Neural progenitor cell (in vitro differentiated cells): Measurements from ENCODE around the gene CDCA7. TPM values are rescaled to one million over a fixed set of nuclear protein-coding genes. Genes with fewer than 3 reads are reported as not detected.

Source experiments
- DNase-seq: peaks from one replicate; pipeline ENCODE4 v3.0.0-alpha.2; 2016; ENCODE audit warnings: low spot score
- H2AFZ ChIP-seq: fragments of 200-600 bp; sonication (generic); replicated peaks from 2 replicates; pipeline ENCODE4 v1.6.1; 2016; ENCODE audit warnings: antibody characterized with exemption
- H3F3A ChIP-seq: fragments of 200-600 bp; sonication (generic); 2 replicates; pipeline ENCODE4 v1.6.1; 2016; ENCODE audit warnings: antibody characterized with exemption, low read depth
- H3K27ac ChIP-seq: fragments of 200-600 bp; sonication (generic); 2 replicates; pipeline ENCODE4 v1.5.1; 2016; ENCODE audit warnings: mild to moderate bottlenecking
- H3K27me3 ChIP-seq: fragments of 200-600 bp; sonication (generic); 2 replicates; pipeline ENCODE4 v1.6.1; 2016; ENCODE audit warnings: mild to moderate bottlenecking, moderate library complexity
- H3K36me3 ChIP-seq: fragments of 200-600 bp; sonication (generic); 2 replicates; pipeline ENCODE4 v1.5.1; 2016
- H3K4me1 ChIP-seq: fragments of 200-600 bp; sonication (generic); 2 replicates; pipeline ENCODE4 v1.6.1; 2016; ENCODE audit warnings: mixed run types
- H3K4me2 ChIP-seq: fragments of 200-600 bp; sonication (generic); 2 replicates; pipeline ENCODE4 v1.6.1; 2016
- H3K4me3 ChIP-seq: fragments of 200-600 bp; sonication (generic); 2 replicates; pipeline ENCODE4 v1.5.1; 2016
- H3K79me2 ChIP-seq: fragments of 200-600 bp; sonication (generic); 2 replicates; pipeline ENCODE4 v1.6.1; 2016; ENCODE audit warnings: low read depth
- H3K9ac ChIP-seq: fragments of 200-600 bp; sonication (generic); 2 replicates; pipeline ENCODE4 v1.6.1; 2016
- H3K9me3 ChIP-seq: fragments of 200-600 bp; sonication (generic); 2 replicates; pipeline ENCODE4 v1.5.1; 2016; ENCODE audit warnings: low read depth
- H4K20me1 ChIP-seq: fragments of 200-600 bp; sonication (generic); 2 replicates; pipeline ENCODE4 v1.6.1; 2016; ENCODE audit warnings: low read depth
- H3K27ac Mint-ChIP-seq: 3 replicates; pipeline ENCODE4 v1.8.0; 2021; ENCODE audit warnings: mixed read lengths
- H3K27me3 Mint-ChIP-seq: 2 replicates; pipeline ENCODE4 v1.8.0; 2022; ENCODE audit warnings: low read depth, mild to moderate bottlenecking, inconsistent platforms, moderate library complexity, mixed read lengths; ENCODE audit not compliant: insufficient read depth
- H3K36me3 Mint-ChIP-seq: 3 replicates; pipeline ENCODE4 v1.8.0; 2021; ENCODE audit warnings: mixed read lengths
- H3K4me1 Mint-ChIP-seq: 3 replicates; pipeline ENCODE4 v1.8.0; 2021; ENCODE audit warnings: mixed read lengths
- H3K4me3 Mint-ChIP-seq: 3 replicates; pipeline ENCODE4 v1.8.0; 2021; ENCODE audit warnings: mild to moderate bottlenecking, moderate library complexity, mixed read lengths
- H3K9me3 Mint-ChIP-seq: 3 replicates; pipeline ENCODE4 v1.8.0; 2020; ENCODE audit warnings: mixed read lengths
- EZH2 ChIP-seq: fragments of 200-600 bp; sonication (generic); IDR thresholded peaks from 2 replicates; pipeline ENCODE4 v1.6.1; 2017; ENCODE audit warnings: antibody characterized with exemption, mild to moderate bottlenecking, moderate library complexity
- EZH2phosphoT487 ChIP-seq: fragments of 200-600 bp; sonication (generic); IDR thresholded peaks from 2 replicates; pipeline ENCODE4 v1.6.1; 2017; ENCODE audit warnings: antibody characterized with exemption
- total RNA-seq: library from RNA; depleted of rRNA; stranded (reverse); fragments of >200 nt; gene quantifications from 2 replicates; pipeline ENCODE4 v1.2.3, GENCODE V29; 2015; ENCODE audit warnings: low replicate concordance
- TF ChIP-seq, protein P1 (sequence below): fragments of 200-600 bp; sonication (generic); IDR thresholded peaks from 2 replicates; pipeline ENCODE4 v1.5.1; 2017; ENCODE audit warnings: antibody characterized with exemption, mild to moderate bottlenecking

Gene CDCA7
- total RNA-seq, 1 donor from 2014 or later, result 31.4 TPM

DNA sequence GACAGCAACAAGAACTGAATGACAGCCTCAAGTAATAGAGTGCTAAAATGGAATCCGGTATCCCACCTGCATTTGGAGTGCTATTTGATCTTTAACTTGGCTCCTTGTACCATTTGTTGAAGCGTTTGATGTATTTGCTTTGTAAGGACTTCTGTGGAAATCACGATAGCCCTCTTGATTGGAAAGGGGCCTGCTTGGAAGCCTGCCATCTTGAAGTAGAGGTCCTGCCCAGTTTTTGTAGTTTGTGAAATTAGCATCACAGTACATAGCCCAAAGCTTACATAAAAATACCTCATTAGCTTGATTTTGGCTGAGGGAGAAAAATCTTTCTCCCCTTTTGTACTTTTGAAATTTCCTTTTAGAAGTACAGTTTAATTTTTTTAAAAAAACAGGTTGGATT, 2.7 kb downstream of the CDCA7 start:
- no peak overlapping the region for H2AFZ ChIP-seq
- Mint-ChIP-seq H3K27me3 (peaks cover 2% of the 10 kb centered on the region), H3K9me3 (no peaks in the 10 kb centered on the region), H3K4me1 (peaks cover 34% of the 10 kb centered on the region), H3K36me3 (peaks cover 12% of the 10 kb centered on the region), H3K4me3 (no peak overlapping the region), H3K27ac (no peak overlapping the region)
- H3K27ac ChIP-seq, result no peak overlapping the region
- peaks cover 35% of the 10 kb centered on the region for H4K20me1 ChIP-seq
- peaks cover 73% of the 10 kb centered on the region for H3K79me2 ChIP-seq
- H3K36me3 ChIP-seq, result peaks cover 11% of the 10 kb centered on the region
- peaks cover 11% of the 10 kb centered on the region for H3K27me3 ChIP-seq
- no peaks in the 10 kb centered on the region for H3F3A ChIP-seq
- no peak for TF ChIP-seq EZH2phosphoT487
- TF ChIP-seq, protein P1, sequence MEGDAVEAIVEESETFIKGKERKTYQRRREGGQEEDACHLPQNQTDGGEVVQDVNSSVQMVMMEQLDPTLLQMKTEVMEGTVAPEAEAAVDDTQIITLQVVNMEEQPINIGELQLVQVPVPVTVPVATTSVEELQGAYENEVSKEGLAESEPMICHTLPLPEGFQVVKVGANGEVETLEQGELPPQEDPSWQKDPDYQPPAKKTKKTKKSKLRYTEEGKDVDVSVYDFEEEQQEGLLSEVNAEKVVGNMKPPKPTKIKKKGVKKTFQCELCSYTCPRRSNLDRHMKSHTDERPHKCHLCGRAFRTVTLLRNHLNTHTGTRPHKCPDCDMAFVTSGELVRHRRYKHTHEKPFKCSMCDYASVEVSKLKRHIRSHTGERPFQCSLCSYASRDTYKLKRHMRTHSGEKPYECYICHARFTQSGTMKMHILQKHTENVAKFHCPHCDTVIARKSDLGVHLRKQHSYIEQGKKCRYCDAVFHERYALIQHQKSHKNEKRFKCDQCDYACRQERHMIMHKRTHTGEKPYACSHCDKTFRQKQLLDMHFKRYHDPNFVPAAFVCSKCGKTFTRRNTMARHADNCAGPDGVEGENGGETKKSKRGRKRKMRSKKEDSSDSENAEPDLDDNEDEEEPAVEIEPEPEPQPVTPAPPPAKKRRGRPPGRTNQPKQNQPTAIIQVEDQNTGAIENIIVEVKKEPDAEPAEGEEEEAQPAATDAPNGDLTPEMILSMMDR, result no peak
- TF ChIP-seq EZH2, result no peak
- H3K4me3 ChIP-seq, result no peak overlapping the region
- no peaks in the 10 kb centered on the region for H3K9me3 ChIP-seq
- no peak overlapping the region for H3K9ac ChIP-seq
- peaks cover 12% of the 10 kb centered on the region for H3K4me1 ChIP-seq
- no peak for DNase-seq
- H3K4me2 ChIP-seq, result no peak overlapping the region

DNA sequence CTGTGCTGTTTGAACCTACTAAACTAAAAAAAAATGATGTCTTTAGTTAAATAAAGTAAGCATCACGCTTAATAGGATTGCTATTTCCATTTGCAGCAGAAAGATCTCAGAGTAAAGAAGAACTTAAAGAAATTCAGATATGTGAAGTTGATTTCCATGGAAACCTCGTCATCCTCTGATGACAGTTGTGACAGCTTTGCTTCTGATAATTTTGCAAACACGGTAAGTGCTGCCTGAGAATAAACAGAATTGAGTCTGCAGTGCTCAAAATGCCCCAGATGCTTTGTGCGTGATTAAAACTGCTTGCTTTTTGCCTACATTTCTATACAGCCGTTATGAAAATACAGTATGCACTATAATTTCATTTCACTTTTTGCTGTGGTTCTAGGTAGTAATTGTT, 3.9 kb downstream of the CDCA7 start:
- Mint-ChIP-seq H3K4me3 (no peak overlapping the region), H3K9me3 (no peaks in the 10 kb centered on the region), H3K27me3 (peaks cover 2% of the 10 kb centered on the region), H3K4me1 (peaks cover 29% of the 10 kb centered on the region), H3K36me3 (peaks cover 18% of the 10 kb centered on the region), H3K27ac (no peak overlapping the region)
- TF ChIP-seq, protein P1, result no peak
- TF ChIP-seq EZH2phosphoT487, result no peak
- no peak for TF ChIP-seq EZH2
- Histone ChIP-seq H3K4me2 (no peak overlapping the region), H3K27me3 (peaks cover 5% of the 10 kb centered on the region), H4K20me1 (peaks cover 35% of the 10 kb centered on the region), H3K4me3 (no peak overlapping the region), H3K27ac (no peak overlapping the region), H3K9ac (no peak overlapping the region), H3K36me3 (peaks cover 16% of the 10 kb centered on the region), H3K4me1 (peaks cover 7% of the 10 kb centered on the region), H3K9me3 (no peaks in the 10 kb centered on the region), H3F3A (no peaks in the 10 kb centered on the region), H3K79me2 (peaks cover 77% of the 10 kb centered on the region), H2AFZ (no peak overlapping the region)
- no peak for DNase-seq

DNA sequence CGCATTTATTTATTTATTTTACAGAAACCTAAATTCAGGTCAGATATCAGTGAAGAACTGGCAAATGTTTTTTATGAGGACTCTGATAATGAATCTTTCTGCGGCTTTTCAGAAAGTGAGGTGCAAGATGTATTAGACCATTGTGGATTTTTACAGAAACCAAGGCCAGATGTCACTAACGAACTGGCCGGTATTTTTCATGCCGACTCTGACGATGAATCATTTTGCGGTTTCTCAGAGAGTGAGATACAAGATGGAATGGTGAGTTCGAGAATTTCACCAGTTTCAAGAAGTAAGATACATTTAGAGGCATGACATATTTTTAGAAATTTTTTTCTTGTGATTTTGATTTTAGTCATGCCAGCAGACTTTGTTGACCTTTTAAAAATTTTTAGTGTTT, 4.6 kb downstream of the CDCA7 start:
- H3K4me3 Mint-ChIP-seq, result no peak overlapping the region
- Histone ChIP-seq H2AFZ (no peak overlapping the region), H3K36me3 (peaks cover 17% of the 10 kb centered on the region), H3K27me3 (no peaks in the 10 kb centered on the region), H3K9ac (no peak overlapping the region), H3K4me2 (no peak overlapping the region), H4K20me1 (peaks cover 35% of the 10 kb centered on the region), H3K9me3 (no peaks in the 10 kb centered on the region), H3F3A (no peaks in the 10 kb centered on the region), H3K4me3 (no peak overlapping the region), H3K4me1 (peaks cover 2% of the 10 kb centered on the region), H3K27ac (no peak overlapping the region), H3K79me2 (peaks cover 77% of the 10 kb centered on the region)
- peaks cover 23% of the 10 kb centered on the region for H3K4me1 Mint-ChIP-seq
- no peak for DNase-seq
- no peaks in the 10 kb centered on the region for H3K9me3 Mint-ChIP-seq
- TF ChIP-seq EZH2, result no peak
- TF ChIP-seq EZH2phosphoT487, result no peak
- H3K27ac Mint-ChIP-seq, result no peak overlapping the region
- H3K36me3 Mint-ChIP-seq, result peaks cover 22% of the 10 kb centered on the region
- H3K27me3 Mint-ChIP-seq, result peaks cover 1% of the 10 kb centered on the region

DNA sequence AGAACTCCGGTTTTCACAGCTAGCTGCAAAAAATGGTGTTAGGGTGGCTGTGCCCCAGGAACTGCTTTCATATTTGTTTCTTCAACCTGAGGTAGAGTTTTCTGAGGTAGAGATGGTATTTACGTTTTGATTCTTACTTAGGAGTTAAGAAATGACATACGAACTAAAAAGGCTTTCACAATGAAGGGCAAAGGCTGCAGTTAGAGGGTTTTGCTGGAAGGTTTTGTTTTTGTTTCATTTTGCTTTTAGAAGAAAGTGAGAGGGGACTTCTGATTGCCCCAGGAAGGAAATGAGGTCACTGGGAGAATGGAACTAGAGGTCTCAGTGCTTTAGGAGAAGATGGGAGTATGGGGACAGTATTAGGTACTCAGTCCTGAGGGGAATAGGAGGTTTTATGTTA, 15.5 kb downstream of the CDCA7 start:
- H3K27me3 ChIP-seq, result no peaks in the 10 kb centered on the region
- H4K20me1 ChIP-seq, result no peaks in the 10 kb centered on the region
- H3K79me2 ChIP-seq, result no peaks in the 10 kb centered on the region
- no peaks in the 10 kb centered on the region for H3K4me1 Mint-ChIP-seq
- H3F3A ChIP-seq, result no peaks in the 10 kb centered on the region
- H3K4me2 ChIP-seq, result no peak overlapping the region
- H2AFZ ChIP-seq, result no peak overlapping the region
- no peaks in the 10 kb centered on the region for H3K9me3 Mint-ChIP-seq
- H3K36me3 ChIP-seq, result no peaks in the 10 kb centered on the region
- H3K27me3 Mint-ChIP-seq, result peaks cover 5% of the 10 kb centered on the region
- no peak overlapping the region for H3K27ac ChIP-seq
- H3K4me1 ChIP-seq, result no peaks in the 10 kb centered on the region
- peak overlapping the region; percentile 4 for H3K27ac Mint-ChIP-seq
- H3K9me3 ChIP-seq, result no peaks in the 10 kb centered on the region
- H3K4me3 ChIP-seq, result no peak overlapping the region
- no peak for DNase-seq
- H3K36me3 Mint-ChIP-seq, result peaks cover 28% of the 10 kb centered on the region
- no peak overlapping the region for H3K9ac ChIP-seq
- no peak overlapping the region for H3K4me3 Mint-ChIP-seq
- no peak for TF ChIP-seq EZH2
- TF ChIP-seq EZH2phosphoT487, result no peak
- TF ChIP-seq, protein P1, result no peak
